H9 (cell line): ENCODE data around the gene TRMU. TPM values are rescaled to one million over a fixed set of nuclear protein-coding genes. Genes with fewer than 3 reads are reported as not detected.
A peak's percentile ranks its signal among the peaks of the same experiment; 100 is the strongest.

Experiments used
- DNase-seq: peaks from one replicate; pipeline ENCODE4 v3.0.0-alpha.2; 2017
- H2AFZ ChIP-seq: one replicate; pipeline ENCODE4 v1.6.1; 2013; ENCODE audit warnings: mild to moderate bottlenecking, low read length, control low read depth, moderate library complexity
- H2AK5ac ChIP-seq: 2 replicates; pipeline ENCODE4 v1.6.1; 2013; ENCODE audit warnings: low read length, control low read depth, mixed read lengths; ENCODE audit not compliant: insufficient read length
- H2BK120ac ChIP-seq: one replicate; pipeline ENCODE4 v1.6.1; 2013; ENCODE audit warnings: low read depth, mild to moderate bottlenecking, low read length, control low read depth, inconsistent platforms; ENCODE audit not compliant: poor library complexity, severe bottlenecking
- H2BK12ac ChIP-seq: 2 replicates; pipeline ENCODE4 v1.6.1; 2013; ENCODE audit warnings: low read length, control low read depth, mixed read lengths, low read depth; ENCODE audit not compliant: insufficient read length
- H2BK15ac ChIP-seq: 2 replicates; pipeline ENCODE4 v1.6.1; 2013; ENCODE audit warnings: low read depth, low read length, control low read depth
- H2BK20ac ChIP-seq: one replicate; pipeline ENCODE4 v1.6.1; 2013; ENCODE audit warnings: low read depth, mild to moderate bottlenecking, low read length, control low read depth, inconsistent platforms; ENCODE audit not compliant: poor library complexity, severe bottlenecking
- H2BK5ac ChIP-seq: 2 replicates; pipeline ENCODE4 v1.6.1; 2013; ENCODE audit warnings: low read length, control low read depth, mixed read lengths; ENCODE audit not compliant: insufficient read length
- H3K14ac ChIP-seq: 2 replicates; pipeline ENCODE4 v1.6.1; 2013; ENCODE audit warnings: low read length, control low read depth; ENCODE audit not compliant: insufficient read depth
- H3K18ac ChIP-seq: 2 replicates; pipeline ENCODE4 v1.6.1; 2013; ENCODE audit warnings: low read depth, mild to moderate bottlenecking, mixed read lengths, low read length, control low read depth; ENCODE audit not compliant: insufficient read length
- H3K23ac ChIP-seq: 2 replicates; pipeline ENCODE4 v1.6.1; 2013; ENCODE audit warnings: low read length, control low read depth, mixed read lengths, low read depth; ENCODE audit not compliant: insufficient read length
- H3K23me2 ChIP-seq: 2 replicates; pipeline ENCODE4 v1.6.1; 2013; ENCODE audit warnings: low read depth, mild to moderate bottlenecking, mixed read lengths, low read length, control low read depth; ENCODE audit not compliant: insufficient read length, poor library complexity, severe bottlenecking
- H3K27ac ChIP-seq: 2 replicates; pipeline ENCODE4 v1.5.1; 2013; ENCODE audit warnings: low read length, control low read depth, mixed read lengths, low read depth; ENCODE audit not compliant: insufficient read length
- H3K27me3 ChIP-seq: 2 replicates; pipeline ENCODE4 v1.6.1; 2013; ENCODE audit warnings: low read length, control low read depth, inconsistent platforms; ENCODE audit not compliant: insufficient read depth
- H3K4ac ChIP-seq: 2 replicates; pipeline ENCODE4 v1.6.1; 2013; ENCODE audit warnings: low read depth, mild to moderate bottlenecking, control low read depth, inconsistent platforms, low read length, moderate library complexity
- H3K4me1 ChIP-seq: 2 replicates; pipeline ENCODE4 v1.6.1; 2013; ENCODE audit warnings: low read length, control low read depth, inconsistent platforms; ENCODE audit not compliant: insufficient read depth
- H3K4me2 ChIP-seq: 2 replicates; pipeline ENCODE4 v1.6.1; 2013; ENCODE audit warnings: low read length, control low read depth, mixed read lengths; ENCODE audit not compliant: insufficient read length, insufficient read depth
- H3K56ac ChIP-seq: 2 replicates; pipeline ENCODE4 v1.6.1; 2013; ENCODE audit warnings: low read depth, mild to moderate bottlenecking, mixed read lengths, low read length, control low read depth; ENCODE audit not compliant: insufficient read length
- H3K79me1 ChIP-seq: 2 replicates; pipeline ENCODE4 v1.6.1; 2013; ENCODE audit warnings: low read depth, mild to moderate bottlenecking, moderate library complexity, low read length, control low read depth, inconsistent platforms; ENCODE audit not compliant: insufficient read depth, poor library complexity, severe bottlenecking
- H3K79me2 ChIP-seq: 2 replicates; pipeline ENCODE4 v1.6.1; 2013; ENCODE audit warnings: low read length, control low read depth, inconsistent platforms; ENCODE audit not compliant: insufficient read depth
- H3K9ac ChIP-seq: 2 replicates; pipeline ENCODE4 v1.6.1; 2013; ENCODE audit warnings: low read length, control low read depth, mixed read lengths; ENCODE audit not compliant: insufficient read length; ENCODE audit errors: extremely low read depth
- H3K9me3 ChIP-seq: one replicate; pipeline ENCODE4 v1.6.1; 2013; ENCODE audit warnings: low read depth, low read length, inconsistent platforms; ENCODE audit not compliant: control insufficient read depth
- H3T11ph ChIP-seq: one replicate; pipeline ENCODE4 v1.6.1; 2013; ENCODE audit warnings: mild to moderate bottlenecking, low read length, control low read depth, inconsistent platforms
- H4K20me1 ChIP-seq: one replicate; pipeline ENCODE4 v1.6.1; 2013; ENCODE audit not compliant: control insufficient read depth, insufficient read length, insufficient read depth
- H4K5ac ChIP-seq: 2 replicates; pipeline ENCODE4 v1.6.1; 2013; ENCODE audit warnings: low read depth, mild to moderate bottlenecking, mixed read lengths, low read length, control low read depth; ENCODE audit not compliant: insufficient read length
- H4K8ac ChIP-seq: replicated peaks from 2 replicates; pipeline ENCODE4 v1.6.1; 2013; ENCODE audit warnings: low read length, control low read depth, mixed read lengths, low read depth; ENCODE audit not compliant: insufficient read length
- H4K91ac ChIP-seq: 2 replicates; pipeline ENCODE4 v1.6.1; 2013; ENCODE audit warnings: low read depth, mild to moderate bottlenecking, moderate library complexity, mixed read lengths, low read length, control low read depth; ENCODE audit not compliant: insufficient read length
- H3K27ac Mint-ChIP-seq, 3 experiments: 2 replicates in 2 of 3; 3 replicates in 1 of 3; pipeline ENCODE4 v1.8.0; 2020 to 2021; ENCODE audit warnings: mixed read lengths in 3 of 3, mild to moderate bottlenecking in 1 of 3, moderate library complexity in 1 of 3
- H3K27me3 Mint-ChIP-seq: 2 replicates; pipeline ENCODE4 v1.8.0; 2021; ENCODE audit warnings: low read depth, mild to moderate bottlenecking, moderate library complexity, mixed read lengths
- H3K36me3 Mint-ChIP-seq, 3 experiments: 2 replicates in 2 of 3; 3 replicates in 1 of 3; pipeline ENCODE4 v1.8.0; 2020 to 2021; ENCODE audit warnings: low read depth in 3 of 3, mixed read lengths in 3 of 3; ENCODE audit not compliant: insufficient read depth in 1 of 3
- H3K4me1 Mint-ChIP-seq, 2 experiments: 2 replicates each; pipeline ENCODE4 v1.8.0; 2020; ENCODE audit warnings: mixed read lengths in 2 of 2
- H3K4me3 Mint-ChIP-seq, 2 experiments: 2 replicates in 1 of 2; 3 replicates in 1 of 2; pipeline ENCODE4 v1.8.0; 2020 to 2021; ENCODE audit warnings: mild to moderate bottlenecking in 2 of 2, mixed read lengths in 2 of 2, moderate library complexity in 1 of 2
- H3K9me3 Mint-ChIP-seq, 2 experiments: 2 replicates in 1 of 2; 3 replicates in 1 of 2; pipeline ENCODE4 v1.8.0; 2020; ENCODE audit warnings: mild to moderate bottlenecking in 2 of 2, mixed read lengths in 2 of 2, moderate library complexity in 1 of 2
- WGBS: extraction: QIAGEN DNeasy Blood & Tissue Kit; methylation state at CpG from one replicate; pipeline ENCODE4 v1.1.7; 2013; ENCODE audit warnings: missing lambda C conversion rate, low lambda C conversion rate, mixed read lengths; ENCODE audit not compliant: insufficient read length; ENCODE audit errors: extremely low coverage; 5-methylcytosine and 5-hydroxymethylcytosine counted together
- total RNA-seq: library from RNA; stranded (reverse); gene quantifications from 2 replicates; pipeline ENCODE4 v1.2.1, GENCODE V29; 2021
- TF ChIP-seq, protein P1 (sequence below): fragments of 200-600 bp; sonication (generic); conservative IDR thresholded peaks from 3 replicates; pipeline ENCODE4 v1.8.0; 2021; ENCODE audit warnings: antibody characterized with exemption, mild to moderate bottlenecking

Gene TRMU
- total RNA-seq, 1 experiment from 2014 or later = 86.3 TPM

DNA sequence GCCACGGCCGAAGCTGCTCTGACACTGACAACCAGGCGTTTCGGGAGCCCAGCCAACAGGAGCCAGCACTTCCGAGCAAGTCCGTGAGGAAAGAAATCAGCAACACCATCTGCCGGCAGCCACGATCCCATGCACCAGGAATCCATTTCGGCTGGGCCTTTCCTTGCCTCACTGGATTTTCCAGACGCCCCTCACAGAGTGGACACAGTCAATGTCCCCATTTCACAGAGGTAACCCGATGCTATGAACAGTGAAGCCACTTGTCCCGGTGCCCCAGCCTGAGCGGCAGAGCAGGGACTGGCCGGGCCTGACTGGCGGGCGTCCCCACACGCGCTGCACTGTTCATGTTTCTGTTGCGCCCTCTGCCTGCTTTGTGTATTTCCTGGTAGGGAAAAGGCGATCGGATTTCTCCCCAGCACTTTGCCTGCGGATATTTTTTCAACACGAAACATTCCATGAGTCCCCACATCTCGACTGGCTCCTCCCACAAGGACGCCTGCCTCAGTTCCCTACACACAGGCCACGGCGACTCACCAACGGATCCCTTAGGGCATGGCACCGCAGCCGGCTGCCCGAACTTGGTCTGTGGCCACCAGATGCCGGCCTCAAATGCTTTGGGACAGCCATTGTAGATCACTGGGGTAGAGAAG lies 55.3 kb downstream of the TRMU start:
- no peak overlapping the region for H4K8ac ChIP-seq
- no peak overlapping the region for H3K4me3 Mint-ChIP-seq
- TF ChIP-seq, protein P1, sequence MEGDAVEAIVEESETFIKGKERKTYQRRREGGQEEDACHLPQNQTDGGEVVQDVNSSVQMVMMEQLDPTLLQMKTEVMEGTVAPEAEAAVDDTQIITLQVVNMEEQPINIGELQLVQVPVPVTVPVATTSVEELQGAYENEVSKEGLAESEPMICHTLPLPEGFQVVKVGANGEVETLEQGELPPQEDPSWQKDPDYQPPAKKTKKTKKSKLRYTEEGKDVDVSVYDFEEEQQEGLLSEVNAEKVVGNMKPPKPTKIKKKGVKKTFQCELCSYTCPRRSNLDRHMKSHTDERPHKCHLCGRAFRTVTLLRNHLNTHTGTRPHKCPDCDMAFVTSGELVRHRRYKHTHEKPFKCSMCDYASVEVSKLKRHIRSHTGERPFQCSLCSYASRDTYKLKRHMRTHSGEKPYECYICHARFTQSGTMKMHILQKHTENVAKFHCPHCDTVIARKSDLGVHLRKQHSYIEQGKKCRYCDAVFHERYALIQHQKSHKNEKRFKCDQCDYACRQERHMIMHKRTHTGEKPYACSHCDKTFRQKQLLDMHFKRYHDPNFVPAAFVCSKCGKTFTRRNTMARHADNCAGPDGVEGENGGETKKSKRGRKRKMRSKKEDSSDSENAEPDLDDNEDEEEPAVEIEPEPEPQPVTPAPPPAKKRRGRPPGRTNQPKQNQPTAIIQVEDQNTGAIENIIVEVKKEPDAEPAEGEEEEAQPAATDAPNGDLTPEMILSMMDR = no peak
- no peak overlapping the region for H3K4ac ChIP-seq
- peak overlapping the region; percentile 69 to 86 (median 77) for H3K27ac Mint-ChIP-seq
- no peak overlapping the region for H2BK5ac ChIP-seq
- no peaks in the 10 kb centered on the region for H3K9me3 ChIP-seq
- H4K20me1 ChIP-seq = no peaks in the 10 kb centered on the region
- no peak overlapping the region for H3K9ac ChIP-seq
- no peak overlapping the region for H4K5ac ChIP-seq
- no peak overlapping the region for H3K4me2 ChIP-seq
- no peaks in the 10 kb centered on the region for H3K27me3 ChIP-seq
- H3T11ph ChIP-seq = no peak overlapping the region
- H3K79me1 ChIP-seq = no peaks in the 10 kb centered on the region
- no peak overlapping the region for H3K14ac ChIP-seq
- H3K27ac ChIP-seq = no peak overlapping the region
- no peak overlapping the region for H2AFZ ChIP-seq
- no peak overlapping the region for H3K23ac ChIP-seq
- no peak overlapping the region for H2BK15ac ChIP-seq
- H3K23me2 ChIP-seq = no peaks in the 10 kb centered on the region
- H2BK12ac ChIP-seq = no peak overlapping the region
- peaks cover 2 to 6% of the 10 kb centered on the region in 2 experiments; a peak in 3 of 4 replicates for H3K4me1 Mint-ChIP-seq
- H3K4me1 ChIP-seq = no peaks in the 10 kb centered on the region
- H3K9me3 Mint-ChIP-seq = no peaks in the 10 kb centered on the region
- no peak overlapping the region for H2BK20ac ChIP-seq
- no peak overlapping the region for H3K56ac ChIP-seq
- no peak overlapping the region for H2AK5ac ChIP-seq
- DNase-seq = no peak
- H3K79me2 ChIP-seq = no peaks in the 10 kb centered on the region
- H4K91ac ChIP-seq = no peak overlapping the region
- H3K36me3 Mint-ChIP-seq = peaks cover 0 to 22% (median 10%) of the 10 kb centered on the region in 3 experiments; a peak in 3 of 7 replicates
- no CpG with 5 or more reads among the region's 32 CpGs for WGBS
- no peak overlapping the region for H2BK120ac ChIP-seq
- no peaks in the 10 kb centered on the region for H3K27me3 Mint-ChIP-seq
- H3K18ac ChIP-seq = no peak overlapping the region
